GM21529 (cell line): ENCODE measurements around the gene TTLL5.

Experiments used
- ATAC-seq: cut with Tn5 transposase; IDR thresholded peaks from one replicate; pipeline ENCODE4 v1.9.1; 2021; ENCODE audit not compliant: unreplicated experiment

Gene TTLL5

DNA sequence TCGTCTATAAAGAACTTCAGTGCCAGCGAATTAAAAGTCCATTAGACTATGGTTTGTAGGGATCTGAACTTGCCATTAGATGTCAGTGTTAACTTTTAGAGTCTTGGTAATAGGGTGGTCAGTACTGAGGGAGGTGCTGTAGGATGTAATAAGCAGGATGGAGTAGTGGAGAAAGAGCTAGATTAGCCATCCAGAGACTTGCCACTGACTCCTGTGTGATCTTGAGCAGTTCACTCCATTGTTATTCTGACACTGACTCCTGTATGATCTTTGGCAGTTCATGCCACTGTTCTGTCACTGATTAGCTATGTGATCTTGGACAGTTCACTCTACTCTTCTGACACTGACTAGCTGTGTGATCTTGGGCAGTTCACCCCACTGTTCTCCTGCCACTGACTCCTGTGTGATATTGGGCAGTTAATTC, 133.6 kb downstream of the TTLL5 start:
- ATAC-seq = no peak

- no peak for ATAC-seq
These were observed 139.7 kb downstream of the TTLL5 start for GRCh38 chr14:75800792-75801191.

GRCh38 chr14:75802486-75802885, 141.4 kb downstream of the TTLL5 start:
- ATAC-seq = no peak

GRCh38 chr14:75803765-75804164, 142.7 kb downstream of the TTLL5 start:
- no peak for ATAC-seq

DNA sequence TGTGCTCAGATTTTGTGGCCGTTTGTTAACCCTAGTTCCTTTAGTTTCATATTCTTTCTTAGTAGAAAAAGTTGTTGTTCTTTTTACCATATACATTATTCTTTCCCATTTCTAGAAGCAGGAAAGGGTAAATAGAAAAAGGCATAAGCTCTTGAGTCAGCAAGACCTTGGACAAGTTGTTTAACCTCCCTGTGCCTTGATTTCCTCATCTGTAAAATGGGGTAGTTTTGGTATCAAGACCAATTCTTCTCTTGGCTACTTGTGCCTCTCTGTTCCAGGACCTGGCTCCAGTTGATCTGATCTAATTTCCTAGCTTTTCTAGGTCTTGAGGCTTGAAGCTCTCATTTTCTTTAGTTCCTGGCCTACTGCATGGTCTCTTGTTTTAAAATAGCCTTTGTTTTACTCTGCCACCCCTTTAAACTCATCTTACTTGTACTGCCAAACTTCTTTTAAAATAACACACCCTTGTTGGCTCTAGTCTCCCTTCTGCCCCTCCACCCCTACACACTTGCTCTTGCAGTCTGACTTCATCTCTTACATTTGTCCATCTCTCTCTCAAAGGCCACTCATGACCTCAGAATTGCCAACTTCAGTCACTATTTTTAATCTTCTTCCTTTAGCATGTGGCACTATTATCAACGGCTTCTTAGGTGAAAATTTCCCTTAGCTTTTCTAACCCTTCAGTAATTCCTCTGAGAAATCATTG, 143.7 kb downstream of the TTLL5 start:
- ATAC-seq = no peak

DNA sequence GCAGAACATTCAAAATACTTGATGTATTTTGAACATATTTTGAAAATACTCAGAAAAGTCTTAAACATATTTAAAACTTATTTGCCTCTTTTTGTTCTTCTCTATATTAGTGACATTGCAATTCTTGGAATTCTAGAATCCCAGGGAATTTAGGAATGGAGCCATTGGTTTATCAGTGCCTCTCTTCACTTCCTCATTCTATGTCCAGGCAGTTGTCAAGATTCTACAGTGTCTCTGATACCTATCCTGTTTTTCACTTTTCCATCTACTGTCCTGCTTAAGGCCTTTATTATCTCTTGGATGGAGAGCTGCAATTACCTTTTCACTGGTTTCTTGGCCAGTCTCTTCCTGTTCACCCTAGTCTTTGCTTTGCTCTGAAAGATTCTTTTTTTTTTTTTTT, 144.6 kb downstream of the TTLL5 start:
- ATAC-seq = no peak

- ATAC-seq = no peak
These were observed 145.3 kb downstream of the TTLL5 start for GRCh38 chr14:75806352-75806832.

DNA sequence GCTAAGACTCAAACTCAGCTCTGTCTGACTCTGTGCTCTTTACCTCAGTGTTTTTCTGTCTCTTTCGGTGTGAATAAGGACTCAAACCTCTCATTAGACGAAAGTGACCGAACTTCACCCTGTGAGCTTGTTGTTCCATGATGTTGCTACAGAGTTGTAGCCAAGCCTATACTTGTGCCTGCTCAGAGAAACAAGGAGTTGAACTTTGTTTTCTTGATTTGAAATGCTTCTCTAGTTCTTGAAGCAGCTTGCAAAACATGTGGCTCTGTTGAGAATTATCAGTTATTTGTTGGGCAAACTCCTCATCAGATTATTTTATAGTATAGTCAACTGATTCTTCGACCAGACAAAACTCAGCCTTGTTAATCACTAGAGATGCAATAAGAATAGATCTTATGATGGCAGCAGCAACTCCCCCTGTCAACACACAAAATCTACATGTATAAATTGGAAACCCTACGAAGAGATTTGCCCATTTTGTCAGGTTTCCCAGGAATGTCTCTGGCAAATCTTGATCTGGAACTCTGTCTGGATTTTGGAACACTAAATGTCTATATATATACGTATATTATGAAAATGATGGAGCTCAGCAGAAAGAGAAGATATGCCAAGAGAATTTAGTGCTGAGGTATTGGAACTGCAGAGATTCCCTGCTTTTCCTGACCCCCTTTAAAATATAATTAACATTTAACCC, 146.8 kb downstream of the TTLL5 start:
- ATAC-seq = no peak

DNA sequence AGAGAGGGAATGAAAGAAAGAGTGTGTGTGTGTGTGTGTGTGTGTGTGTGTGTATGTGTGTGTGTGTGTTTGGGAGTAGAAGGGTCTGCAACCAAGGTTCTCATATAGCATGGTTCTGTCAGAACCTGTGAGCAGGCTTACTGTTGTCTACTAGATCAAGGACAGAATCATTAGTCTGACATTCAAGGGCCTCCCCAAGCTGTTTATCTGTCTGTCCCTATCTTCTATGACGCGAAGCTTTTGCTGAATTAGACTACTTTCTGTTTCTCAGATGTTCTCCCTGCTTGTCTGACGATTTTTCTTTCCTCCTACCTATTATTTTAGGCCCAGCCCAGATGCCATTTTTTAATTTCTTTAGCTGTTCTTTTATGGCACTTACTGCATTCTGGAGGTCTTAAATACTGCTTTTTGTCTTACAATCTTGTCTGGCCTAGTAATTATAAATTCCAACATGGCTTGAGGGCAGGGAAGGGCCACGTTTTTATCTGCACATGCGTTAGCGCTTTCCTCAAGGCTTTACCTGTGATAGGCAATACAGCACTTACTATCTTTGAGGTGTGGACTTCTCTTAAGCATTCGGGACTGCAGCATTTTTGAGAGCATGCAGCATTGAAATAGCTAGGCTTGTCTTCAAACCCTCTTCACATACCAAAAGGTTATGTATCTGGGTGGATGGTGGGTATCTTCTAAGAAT, 150.2 kb downstream of the TTLL5 start:
- ATAC-seq = no peak

GRCh38 chr14:75811872-75812499, 150.9 kb downstream of the TTLL5 start:
- no peak for ATAC-seq

DNA sequence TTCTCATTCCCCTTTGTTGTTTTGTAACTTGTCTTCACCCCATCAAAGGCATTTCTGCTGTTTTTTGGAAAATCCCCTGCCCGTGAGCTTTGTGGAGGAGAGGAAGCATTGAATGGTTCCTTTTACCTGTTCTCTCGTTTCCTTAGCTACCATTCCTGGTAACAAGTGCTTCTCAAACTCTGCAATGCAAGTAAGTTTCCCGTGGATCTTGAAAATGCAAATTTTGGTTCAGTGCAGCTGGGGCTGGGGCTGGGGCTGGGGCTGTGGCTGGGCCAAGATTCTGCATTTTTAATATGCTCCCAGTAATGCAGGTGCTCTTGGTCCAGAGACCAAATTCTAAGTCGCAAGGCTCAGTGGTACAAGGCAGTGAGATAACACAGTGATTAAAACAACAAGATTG, 151.6 kb downstream of the TTLL5 start:
- ATAC-seq = no peak

- ATAC-seq = no peak
These were observed 159.7 kb downstream of the TTLL5 start for GRCh38 chr14:75820761-75821160.

DNA sequence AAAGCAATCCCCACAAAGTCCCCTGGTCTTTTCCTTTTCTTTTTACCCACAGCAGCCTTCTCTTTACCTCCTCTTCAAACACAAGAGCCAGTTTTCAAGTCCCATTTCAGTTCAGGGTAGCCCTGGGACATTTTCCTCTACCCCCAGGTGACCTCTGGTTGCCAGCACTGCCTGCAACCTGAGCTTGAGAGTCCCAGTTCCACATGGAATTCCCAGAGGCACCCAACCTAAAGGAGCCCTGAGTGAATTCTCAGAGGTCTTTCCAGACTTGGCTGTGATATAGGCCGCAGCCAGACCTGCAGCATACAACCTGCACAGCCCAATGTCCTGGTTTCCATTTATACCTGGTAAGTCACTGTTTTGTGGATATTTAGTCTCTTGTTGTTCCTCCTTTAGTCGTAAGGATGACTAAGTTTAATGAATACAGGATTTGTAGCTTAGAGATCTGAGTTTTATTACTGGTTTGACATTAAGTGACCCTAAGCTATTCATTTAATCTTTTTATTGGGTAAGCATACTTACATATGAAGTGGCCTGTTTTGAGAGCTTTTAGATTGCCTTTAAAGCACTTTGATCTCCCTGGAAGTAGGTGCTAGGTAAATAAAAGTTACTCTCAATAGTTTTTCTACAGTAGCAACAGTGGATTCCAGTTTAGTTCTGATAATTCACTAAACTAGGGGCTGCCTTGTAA, 160.9 kb downstream of the TTLL5 start:
- ATAC-seq = no peak

DNA sequence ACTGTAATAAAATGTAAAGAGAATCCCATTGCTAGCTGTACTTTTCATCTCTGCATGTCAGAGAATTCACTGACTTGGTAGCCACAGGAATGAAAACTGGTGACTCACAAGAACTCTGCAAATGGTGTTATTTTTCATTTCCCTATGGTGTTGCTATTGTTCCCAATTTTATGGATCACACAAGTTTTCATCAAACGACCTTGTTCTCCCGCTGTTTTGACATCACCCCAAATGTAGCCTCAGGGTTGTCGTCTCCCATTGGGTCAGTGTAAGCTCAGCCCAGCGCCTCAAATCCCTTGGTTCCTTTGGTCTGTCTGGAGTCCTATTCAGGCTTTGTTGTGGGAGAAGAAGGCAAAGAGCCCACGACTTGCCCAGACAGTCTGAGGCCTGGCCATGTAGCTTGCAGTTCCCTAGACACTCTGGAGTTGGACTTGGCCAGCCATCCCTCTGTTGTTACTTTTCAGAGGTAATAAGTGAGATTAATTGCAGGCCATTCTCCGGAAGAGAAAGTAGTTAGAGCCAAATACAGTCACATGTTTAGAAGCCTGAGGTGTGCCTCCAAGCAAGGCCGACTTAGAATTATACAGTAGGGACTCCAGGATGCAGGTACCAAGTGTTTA, 161.6 kb downstream of the TTLL5 start:
- ATAC-seq = no peak

DNA sequence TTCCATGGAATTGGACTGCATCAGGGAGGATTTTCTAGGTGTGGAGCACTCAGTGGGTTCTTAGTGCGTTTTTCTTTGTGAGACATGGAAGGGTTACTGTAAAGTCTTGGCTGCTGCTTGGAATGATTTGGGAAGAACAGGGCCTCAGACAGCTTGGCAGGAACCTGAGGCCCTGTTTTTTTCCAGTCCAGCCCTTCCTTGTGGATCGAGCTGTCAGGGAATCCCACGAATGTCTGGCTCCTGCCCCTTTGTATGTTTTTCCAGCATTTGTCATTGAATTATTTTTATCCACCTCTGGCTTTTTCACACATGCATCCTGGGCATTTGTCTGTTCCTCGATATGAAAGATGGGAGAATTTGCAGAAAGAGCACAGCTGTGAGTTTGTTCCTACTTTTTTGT, 162.3 kb downstream of the TTLL5 start:
- no peak for ATAC-seq

DNA sequence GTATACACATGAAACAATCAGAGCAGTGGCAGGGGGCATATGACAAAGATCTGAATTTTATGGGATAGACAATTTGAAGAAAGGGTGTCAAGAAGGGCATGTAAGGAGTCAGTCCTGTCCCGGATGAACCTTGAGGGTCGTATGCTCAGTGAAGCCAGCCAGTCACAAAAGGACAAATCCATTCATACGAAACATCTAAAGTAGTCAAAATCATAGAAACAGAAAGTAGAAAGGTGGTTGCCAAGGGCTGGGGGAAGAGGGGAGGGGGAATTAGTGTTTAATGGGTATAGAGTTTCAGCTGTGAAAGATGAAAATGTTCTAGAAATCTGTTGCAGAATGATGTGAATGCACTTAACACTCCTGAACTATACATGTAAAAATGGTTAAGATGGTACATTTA, 163.3 kb downstream of the TTLL5 start:
- ATAC-seq = no peak

DNA sequence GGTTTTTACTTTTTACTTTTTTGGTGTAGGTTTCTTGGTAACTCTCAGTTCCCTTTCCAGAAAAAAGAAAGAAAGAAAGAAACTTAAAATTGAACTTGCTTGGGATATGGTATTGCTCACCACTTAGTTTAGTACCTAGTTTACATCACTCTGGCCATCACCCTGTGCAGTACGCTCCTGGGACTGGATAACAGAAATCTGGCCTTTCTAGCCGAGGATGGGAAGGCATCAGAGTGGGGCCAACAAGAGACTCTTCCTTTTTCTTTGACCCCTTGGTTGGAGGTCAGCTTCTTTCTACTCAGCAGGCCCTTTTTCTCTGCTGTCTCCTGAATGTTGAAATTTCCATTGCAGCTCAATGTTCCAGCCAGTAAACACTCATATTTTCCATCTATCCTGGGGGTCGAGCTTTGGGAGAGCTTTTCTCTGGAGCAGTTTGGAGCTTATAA, 164.1 kb downstream of the TTLL5 start:
- ATAC-seq = no peak

GRCh38 chr14:75826599-75826998, 165.6 kb downstream of the TTLL5 start:
- ATAC-seq = no peak

GRCh38 chr14:75827331-75827730, 166.3 kb downstream of the TTLL5 start:
- ATAC-seq = no peak

DNA sequence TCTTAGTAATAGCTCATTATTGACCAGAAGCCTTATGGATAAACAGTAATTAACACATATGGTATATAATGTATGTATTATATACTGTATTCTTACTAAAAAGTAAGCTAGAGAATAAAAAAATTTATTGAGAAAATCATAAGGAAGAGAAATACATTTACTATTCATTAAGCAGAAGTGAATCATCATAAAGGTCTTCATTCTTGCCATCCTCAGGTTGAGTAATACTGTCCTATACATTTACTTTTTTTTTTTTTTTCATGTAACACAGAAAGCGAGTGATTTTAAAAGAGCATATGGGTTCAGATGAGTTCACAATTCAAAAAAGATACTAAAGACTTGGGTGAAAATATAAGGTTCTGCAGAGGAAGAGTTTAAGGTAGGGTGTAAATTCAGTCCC, 168.3 kb downstream of the TTLL5 start:
- ATAC-seq = no peak
